ENCODE results near the gene VPS18. TPM values are rescaled to one million over a fixed set of nuclear protein-coding genes. Genes with fewer than 3 reads are reported as not detected.
A peak's percentile ranks its signal among the peaks of the same experiment; 100 is the strongest.

The VPS18 gene
- total RNA-seq, 1 donor from 2014 or later, result 12.6 TPM

- Mint-ChIP-seq H3K36me3 (ENCODE audit: low read depth) (no peaks in the 10 kb centered on the region), H3K27ac (no peak overlapping the region), H3K27me3 (ENCODE audit: low read depth) (peaks cover 8% of the 10 kb centered on the region), H3K9me3 (no peaks in the 10 kb centered on the region), H3K4me3 (ENCODE audit: low read depth) (no peak overlapping the region), H3K4me1 (ENCODE audit: low read depth) (no peaks in the 10 kb centered on the region)
- intact Hi-C loops (cut with micrococcal nuclease), result no loop called here
- no peak for DNase-seq (ENCODE audit: low spot score)
These were observed 24.6 kb downstream of the VPS18 start for GRCh38 chr15:40918799-40919392.

- Mint-ChIP-seq H3K4me3 (ENCODE audit: low read depth) (no peak overlapping the region), H3K27ac (no peak overlapping the region), H3K36me3 (ENCODE audit: low read depth) (no peaks in the 10 kb centered on the region), H3K27me3 (ENCODE audit: low read depth) (peaks cover 31% of the 10 kb centered on the region), H3K9me3 (no peaks in the 10 kb centered on the region), H3K4me1 (ENCODE audit: low read depth) (peaks cover 8% of the 10 kb centered on the region)
- DNase-seq (ENCODE audit: low spot score), result no peak
- intact Hi-C loops (cut with micrococcal nuclease), result no loop called here
These were observed 27.8 kb downstream of the VPS18 start for GRCh38 chr15:40921949-40922607.

GRCh38 chr15:40922608-40923005 is 28.4 kb downstream of the VPS18 start:
- Mint-ChIP-seq H3K4me3 (ENCODE audit: low read depth) (no peak overlapping the region), H3K4me1 (ENCODE audit: low read depth) (peaks cover 10% of the 10 kb centered on the region), H3K9me3 (no peaks in the 10 kb centered on the region), H3K27ac (no peak overlapping the region), H3K27me3 (ENCODE audit: low read depth) (peaks cover 34% of the 10 kb centered on the region), H3K36me3 (ENCODE audit: low read depth) (no peaks in the 10 kb centered on the region)
- no peak for DNase-seq (ENCODE audit: low spot score)
- intact Hi-C loops (cut with micrococcal nuclease), result no loop called here

- DNase-seq (ENCODE audit: low spot score), result no peak
- H3K4me1 Mint-ChIP-seq (ENCODE audit: low read depth), result peaks cover 11% of the 10 kb centered on the region
- H3K36me3 Mint-ChIP-seq (ENCODE audit: low read depth), result no peaks in the 10 kb centered on the region
- no peak overlapping the region for H3K27ac Mint-ChIP-seq
- H3K4me3 Mint-ChIP-seq (ENCODE audit: low read depth), result no peak overlapping the region
- H3K9me3 Mint-ChIP-seq, result no peaks in the 10 kb centered on the region
- H3K27me3 Mint-ChIP-seq (ENCODE audit: low read depth), result peaks cover 37% of the 10 kb centered on the region
- intact Hi-C loops (cut with micrococcal nuclease), result no loop called here
These were observed 29.3 kb downstream of the VPS18 start for GRCh38 chr15:40923551-40923950.

GRCh38 chr15:40925495-40925862 is 31.2 kb downstream of the VPS18 start:
- Mint-ChIP-seq H3K4me1 (ENCODE audit: low read depth) (peaks cover 24% of the 10 kb centered on the region), H3K27me3 (ENCODE audit: low read depth) (peaks cover 53% of the 10 kb centered on the region), H3K9me3 (no peaks in the 10 kb centered on the region), H3K4me3 (ENCODE audit: low read depth) (no peak overlapping the region), H3K36me3 (ENCODE audit: low read depth) (no peaks in the 10 kb centered on the region), H3K27ac (no peak overlapping the region)
- DNase-seq (ENCODE audit: low spot score), result no peak
- intact Hi-C loops (cut with micrococcal nuclease), result no loop called here

- no peaks in the 10 kb centered on the region for H3K36me3 Mint-ChIP-seq (ENCODE audit: low read depth)
- H3K4me1 Mint-ChIP-seq (ENCODE audit: low read depth), result peaks cover 30% of the 10 kb centered on the region
- H3K27ac Mint-ChIP-seq, result no peak overlapping the region
- DNase-seq (ENCODE audit: low spot score), result no peak
- no peaks in the 10 kb centered on the region for H3K9me3 Mint-ChIP-seq
- intact Hi-C loops (cut with micrococcal nuclease), result no loop called here
- H3K27me3 Mint-ChIP-seq (ENCODE audit: low read depth), result peaks cover 58% of the 10 kb centered on the region
- H3K4me3 Mint-ChIP-seq (ENCODE audit: low read depth), result peak overlapping the region; percentile 8
These were observed 31.8 kb downstream of the VPS18 start for GRCh38 chr15:40925863-40926658.

- no peaks in the 10 kb centered on the region for H3K9me3 Mint-ChIP-seq
- no peak for DNase-seq (ENCODE audit: low spot score)
- peak overlapping the region; percentile 50 for H3K4me3 Mint-ChIP-seq (ENCODE audit: low read depth)
- H3K4me1 Mint-ChIP-seq (ENCODE audit: low read depth), result peaks cover 33% of the 10 kb centered on the region
- intact Hi-C loops (cut with micrococcal nuclease), result no loop called here
- no peak overlapping the region for H3K27ac Mint-ChIP-seq
- peaks cover 67% of the 10 kb centered on the region for H3K27me3 Mint-ChIP-seq (ENCODE audit: low read depth)
- H3K36me3 Mint-ChIP-seq (ENCODE audit: low read depth), result no peaks in the 10 kb centered on the region
These were observed 32.6 kb downstream of the VPS18 start for GRCh38 chr15:40926659-40927494.

GRCh38 chr15:40927495-40927872 is 33.2 kb downstream of the VPS18 start:
- Mint-ChIP-seq H3K4me1 (ENCODE audit: low read depth) (peaks cover 36% of the 10 kb centered on the region), H3K9me3 (no peaks in the 10 kb centered on the region), H3K4me3 (ENCODE audit: low read depth) (peak overlapping the region; percentile 50), H3K27ac (no peak overlapping the region), H3K36me3 (ENCODE audit: low read depth) (no peaks in the 10 kb centered on the region), H3K27me3 (ENCODE audit: low read depth) (peaks cover 73% of the 10 kb centered on the region)
- DNase-seq (ENCODE audit: low spot score), result no peak
- intact Hi-C loops (cut with micrococcal nuclease), result no loop called here

- intact Hi-C loops (cut with micrococcal nuclease), result no loop called here
- no peak for DNase-seq (ENCODE audit: low spot score)
- Mint-ChIP-seq H3K4me1 (ENCODE audit: low read depth) (peaks cover 36% of the 10 kb centered on the region), H3K27ac (no peak overlapping the region), H3K9me3 (no peaks in the 10 kb centered on the region), H3K36me3 (ENCODE audit: low read depth) (no peaks in the 10 kb centered on the region), H3K4me3 (ENCODE audit: low read depth) (peak overlapping the region; percentile 73), H3K27me3 (ENCODE audit: low read depth) (peaks cover 68% of the 10 kb centered on the region)
These were observed 33.9 kb downstream of the VPS18 start for GRCh38 chr15:40927873-40928806.

- Mint-ChIP-seq H3K4me3 (ENCODE audit: low read depth) (peak within 1 kb of the TSS; percentile 73), H3K27ac (no peak within 1 kb of the TSS), H3K9me3 (no peaks in the 10 kb centered on the region), H3K4me1 (ENCODE audit: low read depth) (peaks cover 36% of the 10 kb centered on the region), H3K36me3 (ENCODE audit: low read depth) (no peaks in the 10 kb centered on the region), H3K27me3 (ENCODE audit: low read depth) (peaks cover 70% of the 10 kb centered on the region)
- no peak for DNase-seq (ENCODE audit: low spot score)
- intact Hi-C loops (cut with micrococcal nuclease), result no loop called here
These were observed 34.8 kb downstream of the VPS18 start, which contains the start of gene DLL4 for GRCh38 chr15:40928821-40929659. Gene DLL4 (plus strand): TSS chr15:40929340. CDS start chr15:40929669, 329 bp downstream.

GRCh38 chr15:40929660-40930429 is 35.6 kb downstream of the VPS18 start:
- Mint-ChIP-seq H3K4me3 (ENCODE audit: low read depth) (peak overlapping the region; percentile 67), H3K27me3 (ENCODE audit: low read depth) (peaks cover 65% of the 10 kb centered on the region), H3K27ac (no peak overlapping the region), H3K9me3 (no peaks in the 10 kb centered on the region), H3K4me1 (ENCODE audit: low read depth) (peaks cover 36% of the 10 kb centered on the region), H3K36me3 (ENCODE audit: low read depth) (no peaks in the 10 kb centered on the region)
- DNase-seq (ENCODE audit: low spot score), result no peak
- intact Hi-C loops (cut with micrococcal nuclease), result no loop called here

Measured in activated T-helper 2 cell treated with anti-CD3 and anti-CD28 coated beads, Interferon-gamma antibody, Interleukin-2, Interleukin-4, amounts not matched to agents 10 μg/mL and 5 μg/mL and 100 μg/mL, durations not matched to agents 14 hours and 24 hours and 36 hours (primary cell).